ENCODE data around the gene ADA. TPM values are rescaled to one million over a fixed set of nuclear protein-coding genes. Genes with fewer than 3 reads are reported as not detected.
A peak's percentile ranks its signal among the peaks of the same experiment; 100 is the strongest.

Gene ADA
- total and polyA plus RNA-seq, 3 donors from 2014 or later = 8.2 to 11.2 (median 10.0) TPM

DNA sequence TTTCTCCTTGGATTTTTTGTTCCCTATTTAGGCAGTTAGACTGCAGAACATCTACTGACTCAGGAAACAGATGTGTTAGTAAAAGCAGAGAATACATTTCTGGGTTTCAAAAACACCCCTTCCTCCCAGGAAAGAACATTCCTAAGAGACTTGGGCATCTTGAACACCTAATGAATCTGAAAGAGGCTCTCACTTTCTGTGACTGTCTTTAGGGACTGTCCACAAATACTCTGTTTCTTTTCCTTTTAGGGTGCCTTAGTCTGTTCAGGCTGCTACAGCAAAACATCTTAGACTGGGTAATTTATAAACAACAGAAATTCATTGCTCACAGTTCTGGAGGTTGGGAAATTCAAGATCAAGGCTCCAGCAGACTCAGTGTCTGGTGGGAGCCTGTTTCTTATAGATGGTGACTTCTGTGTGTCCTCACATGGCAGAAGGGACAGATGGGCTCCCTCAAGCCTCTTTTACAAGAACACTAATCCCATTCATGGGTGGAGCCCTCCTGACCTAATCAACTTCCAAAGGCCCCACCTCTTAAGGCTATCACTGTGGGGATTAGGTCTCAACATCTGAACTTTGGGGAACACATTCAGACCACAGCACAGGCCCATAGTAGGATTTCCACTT, 44.3 kb upstream of the ADA start:
- H3K4me3 ChIP-seq = no peak overlapping the region
- no peak for TF ChIP-seq POLR2A (IDR thresholded peaks at IDR 0.05)
- TF ChIP-seq, protein P1, sequence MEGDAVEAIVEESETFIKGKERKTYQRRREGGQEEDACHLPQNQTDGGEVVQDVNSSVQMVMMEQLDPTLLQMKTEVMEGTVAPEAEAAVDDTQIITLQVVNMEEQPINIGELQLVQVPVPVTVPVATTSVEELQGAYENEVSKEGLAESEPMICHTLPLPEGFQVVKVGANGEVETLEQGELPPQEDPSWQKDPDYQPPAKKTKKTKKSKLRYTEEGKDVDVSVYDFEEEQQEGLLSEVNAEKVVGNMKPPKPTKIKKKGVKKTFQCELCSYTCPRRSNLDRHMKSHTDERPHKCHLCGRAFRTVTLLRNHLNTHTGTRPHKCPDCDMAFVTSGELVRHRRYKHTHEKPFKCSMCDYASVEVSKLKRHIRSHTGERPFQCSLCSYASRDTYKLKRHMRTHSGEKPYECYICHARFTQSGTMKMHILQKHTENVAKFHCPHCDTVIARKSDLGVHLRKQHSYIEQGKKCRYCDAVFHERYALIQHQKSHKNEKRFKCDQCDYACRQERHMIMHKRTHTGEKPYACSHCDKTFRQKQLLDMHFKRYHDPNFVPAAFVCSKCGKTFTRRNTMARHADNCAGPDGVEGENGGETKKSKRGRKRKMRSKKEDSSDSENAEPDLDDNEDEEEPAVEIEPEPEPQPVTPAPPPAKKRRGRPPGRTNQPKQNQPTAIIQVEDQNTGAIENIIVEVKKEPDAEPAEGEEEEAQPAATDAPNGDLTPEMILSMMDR (IDR thresholded peaks at IDR 0.05) = no peak
- no peak for DNase-seq
- no peaks in the 10 kb centered on the region for H3K36me3 ChIP-seq (ENCODE audit: low read depth, missing control alignments)
- H3K9me3 ChIP-seq = no peaks in the 10 kb centered on the region
- H3K27ac ChIP-seq = peak overlapping the region; percentile 23 to 77
- H3K27me3 ChIP-seq = no peaks in the 10 kb centered on the region
- H3K4me1 ChIP-seq = peaks cover 23% of the 10 kb centered on the region
- intact Hi-C loops (cut with DNase I; ENCODE audit: low total_unique reads) = no loop called here

DNA sequence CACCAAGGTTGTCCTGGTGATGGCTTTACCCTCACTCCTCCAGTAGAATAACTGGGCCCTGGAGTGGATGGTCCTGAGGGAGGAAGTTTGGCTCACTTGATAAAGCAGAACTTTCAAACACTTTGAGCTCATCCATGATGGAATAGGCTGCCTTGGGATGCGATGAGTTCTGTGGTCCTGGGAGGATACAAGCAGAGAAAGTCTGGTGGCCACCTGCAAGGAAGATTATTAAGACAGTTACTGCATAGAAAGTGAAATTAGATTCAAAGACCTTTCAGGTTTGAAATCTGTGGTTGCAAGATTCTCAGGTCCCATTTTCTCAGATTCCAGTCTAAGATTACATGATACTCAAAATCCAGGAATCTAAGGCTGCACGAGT, 43.8 kb upstream of the ADA start:
- 46 to 65% methylated on average over 2 of the region's 2 CpGs for WGBS, 2 donors
- H3K4me3 ChIP-seq = no peak overlapping the region
- intact Hi-C loops (cut with DNase I; ENCODE audit: low total_unique reads) = no loop called here
- H3K9me3 ChIP-seq = no peaks in the 10 kb centered on the region
- H3K36me3 ChIP-seq (ENCODE audit: low read depth, missing control alignments) = no peaks in the 10 kb centered on the region
- peaks cover 23% of the 10 kb centered on the region for H3K4me1 ChIP-seq
- no peak for TF ChIP-seq POLR2A (IDR thresholded peaks at IDR 0.05)
- TF ChIP-seq, protein P1 (IDR thresholded peaks at IDR 0.05) = no peak
- no peaks in the 10 kb centered on the region for H3K27me3 ChIP-seq
- no peak for DNase-seq
- H3K27ac ChIP-seq = peak overlapping the region; percentile 23 to 77

DNA sequence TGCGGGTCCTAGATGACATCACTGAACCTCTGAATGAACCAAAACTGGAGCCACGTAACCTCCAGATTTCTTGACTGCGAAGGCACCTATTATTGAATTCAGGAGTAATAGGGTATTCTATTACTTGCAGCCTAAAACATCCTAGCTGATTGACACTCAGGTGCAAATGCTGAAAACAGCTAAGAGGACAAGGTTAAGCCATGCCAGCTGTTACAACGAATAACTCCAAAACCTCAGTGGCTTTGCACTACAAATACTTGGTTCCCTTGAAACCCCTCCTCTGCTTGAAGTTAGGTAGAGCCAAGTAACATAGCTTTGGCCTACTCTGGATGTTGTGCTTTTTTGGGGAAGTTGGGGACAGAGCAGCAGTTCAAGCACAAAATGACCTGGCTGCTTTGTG, 42.7 kb upstream of the ADA start:
- 88 to 89% methylated on average over 4 of the region's 4 CpGs for WGBS, 2 donors
- no peak for TF ChIP-seq POLR2A (IDR thresholded peaks at IDR 0.05)
- TF ChIP-seq, protein P1 (IDR thresholded peaks at IDR 0.05) = no peak
- Histone ChIP-seq H3K4me3 (no peak overlapping the region), H3K4me1 (peaks cover 23% of the 10 kb centered on the region), H3K9me3 (no peaks in the 10 kb centered on the region), H3K27me3 (no peaks in the 10 kb centered on the region), H3K27ac (peak overlapping the region in 1 of 2 donors; percentile 77), H3K36me3 (ENCODE audit: low read depth, missing control alignments) (no peaks in the 10 kb centered on the region)
- no peak for DNase-seq
- intact Hi-C loops (cut with DNase I; ENCODE audit: low total_unique reads) = no loop called here

DNA sequence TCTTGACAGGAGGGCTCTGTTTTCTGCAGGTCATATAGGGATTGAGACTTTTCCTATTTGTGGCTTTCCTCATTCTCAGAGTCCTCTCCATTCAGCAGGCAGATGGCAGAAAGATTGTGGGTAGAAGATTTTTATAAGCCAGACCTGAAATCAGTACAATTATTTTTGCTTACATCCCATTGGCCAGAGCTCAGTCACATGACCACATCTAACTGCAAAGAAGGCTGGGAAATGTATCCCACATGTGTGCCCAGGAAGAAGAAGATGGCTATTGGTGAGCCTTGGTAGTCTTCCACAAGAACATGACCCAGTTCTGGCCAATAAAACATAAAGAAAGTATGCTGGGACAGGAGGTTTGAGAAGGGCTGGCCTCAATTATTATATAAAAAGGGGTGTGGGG, 42.1 kb upstream of the ADA start:
- H3K4me1 ChIP-seq = peaks cover 23% of the 10 kb centered on the region

More for the DNA sequence above, 42.1 kb upstream of the ADA start:
- no peaks in the 10 kb centered on the region for H3K27me3 ChIP-seq
- intact Hi-C loops (cut with DNase I; ENCODE audit: low total_unique reads) = no loop called here
- H3K9me3 ChIP-seq = no peaks in the 10 kb centered on the region
- TF ChIP-seq, protein P1 (IDR thresholded peaks at IDR 0.05) = no peak
- TF ChIP-seq POLR2A (IDR thresholded peaks at IDR 0.05) = no peak
- no peak overlapping the region for H3K4me3 ChIP-seq
- DNase-seq = no peak
- H3K36me3 ChIP-seq (ENCODE audit: low read depth, missing control alignments) = no peaks in the 10 kb centered on the region
- peak overlapping the region in 1 of 2 donors; percentile 77 for H3K27ac ChIP-seq

Data from testis (tissue), 3 donors.